Stimulated activated CD4-positive, alpha-beta T cell treated with anti-CD3 and anti-CD28 coated beads, Interleukin-4, amount 100 ng/mL, for 1 hour (primary cell): ENCODE measurements around the gene KRTAP12-2.

Experiments
- DNase-seq: peaks from one replicate; pipeline ENCODE4 v3.0.0-alpha.2; 2020

Gene KRTAP12-2

DNA sequence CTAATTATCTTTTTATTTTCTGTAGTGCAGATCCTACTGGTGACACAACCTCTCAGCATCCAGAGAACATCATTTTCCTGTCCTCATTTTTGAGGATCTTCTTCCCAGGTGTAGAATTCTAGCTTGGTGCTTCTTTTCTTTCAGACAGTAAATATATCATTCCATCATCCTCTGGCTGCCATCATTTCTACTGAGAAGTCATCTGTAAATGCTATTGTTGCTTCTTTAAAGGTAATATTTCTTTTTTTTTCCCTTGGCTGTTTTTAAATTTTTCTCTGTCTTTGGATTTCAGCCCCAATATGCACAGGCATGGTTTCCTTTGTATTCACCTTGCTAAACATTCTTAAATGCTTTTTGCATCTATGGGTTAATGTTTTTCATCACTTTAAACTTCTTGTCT, 43.2 kb downstream of the KRTAP12-2 start:
- no peak for DNase-seq

DNA sequence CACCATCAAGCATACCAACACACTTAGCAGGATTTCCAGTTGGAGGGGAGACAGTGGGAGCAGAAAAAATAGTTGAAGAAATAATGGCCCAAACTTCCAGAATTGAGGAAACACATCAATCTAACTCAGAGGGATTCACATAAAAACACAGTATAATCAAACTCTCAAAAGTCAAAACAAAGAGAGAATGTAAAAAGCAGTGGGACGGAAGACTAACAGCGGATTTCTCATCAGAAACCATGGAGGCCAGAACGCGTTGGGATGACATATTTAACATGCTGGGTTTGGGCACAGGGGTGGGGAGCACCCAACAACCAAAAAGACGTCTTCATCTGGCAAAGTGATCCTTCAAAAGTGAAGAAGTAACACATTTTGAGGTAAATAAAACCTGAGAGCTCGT, 46.8 kb downstream of the KRTAP12-2 start:
- DNase-seq: no peak

DNA sequence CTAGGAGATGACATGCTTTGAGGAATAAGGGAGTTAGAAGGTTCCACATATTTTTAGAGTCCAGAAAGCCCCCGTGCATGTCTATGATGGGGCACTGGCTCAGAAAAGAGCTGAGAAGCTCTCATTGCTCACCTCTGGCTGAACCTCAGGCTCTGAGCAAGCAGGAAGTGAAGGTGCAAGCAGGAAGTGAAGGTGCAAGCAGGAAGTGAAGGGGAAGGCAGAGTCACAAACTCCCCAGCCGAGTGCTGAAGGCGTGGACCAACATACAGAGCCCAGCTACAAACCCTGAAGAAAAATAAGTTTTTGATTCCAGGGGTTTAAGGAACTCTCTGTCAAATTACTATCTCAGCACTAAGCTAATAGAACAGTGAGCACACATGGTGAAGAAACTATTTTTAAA, 47.8 kb downstream of the KRTAP12-2 start:
- DNase-seq: peak; percentile 50

DNA sequence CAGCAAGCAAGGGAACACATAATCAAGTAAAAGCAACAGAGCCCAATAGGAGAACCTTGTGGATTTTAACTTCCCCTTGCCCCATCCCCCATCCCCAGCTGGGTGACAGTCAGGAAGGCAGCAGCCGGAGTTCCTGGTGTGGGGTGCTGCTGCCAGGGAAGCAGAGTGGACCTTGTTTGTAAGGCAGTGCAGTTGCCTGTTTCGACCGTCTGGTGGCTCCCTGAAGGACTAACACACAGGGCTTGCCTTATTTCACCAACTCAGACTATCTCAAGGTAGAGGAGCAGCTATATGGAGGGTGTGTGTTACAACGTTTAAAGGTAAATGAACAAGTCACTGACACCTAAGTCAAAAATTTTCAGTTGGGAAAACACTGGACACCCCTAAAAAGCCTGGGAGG, 48.2 kb downstream of the KRTAP12-2 start:
- DNase-seq: no peak

DNA sequence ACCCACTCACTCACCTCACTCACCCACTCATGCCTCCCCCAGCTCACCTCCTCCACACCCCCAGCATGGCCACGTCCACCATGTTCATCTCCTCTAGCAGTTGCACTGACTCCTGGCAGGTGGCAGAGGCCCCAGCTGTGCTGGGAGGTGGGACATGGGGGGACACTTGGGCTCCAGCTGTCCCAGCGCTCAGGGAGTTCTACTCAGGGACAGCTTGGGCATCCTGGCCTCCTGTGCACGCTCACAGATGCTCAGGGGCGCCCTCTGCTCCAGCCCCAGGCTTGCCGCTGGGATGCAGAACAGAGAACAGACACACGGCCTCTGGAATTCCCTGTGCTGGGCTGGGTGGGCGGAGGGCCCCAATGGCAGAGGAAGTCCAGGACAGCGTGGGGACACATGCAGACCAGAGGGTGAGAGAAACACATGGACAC, 49.6 kb downstream of the KRTAP12-2 start:
- no peak for DNase-seq

DNA sequence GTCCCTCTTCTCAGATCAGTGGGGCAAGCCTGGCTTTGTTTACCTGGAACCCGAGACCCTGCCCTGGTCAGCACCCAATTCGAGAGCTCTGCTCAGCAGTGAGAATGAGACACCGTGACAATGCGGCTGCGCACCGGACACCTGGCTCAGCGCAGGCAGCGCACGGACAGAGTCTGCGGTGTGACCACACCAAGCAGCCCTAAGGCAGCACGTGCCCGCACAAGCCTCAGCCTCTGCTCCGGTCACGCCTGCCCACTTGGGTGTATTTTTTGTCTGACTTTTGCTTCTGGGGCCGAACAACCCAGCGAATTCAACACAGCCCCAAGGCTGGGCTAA, 50.2 kb downstream of the KRTAP12-2 start:
- DNase-seq: no peak
